Measurements from ENCODE around the gene USP36. TPM values are rescaled to one million over a fixed set of nuclear protein-coding genes. Genes with fewer than 3 reads are reported as not detected.

The USP36 gene
- total RNA-seq, 4 donors from 2014 or later: 13.2 to 38.9 (median 22.4) TPM

GRCh38 chr17:78795861-78796516 is 44.6 kb downstream of the USP36 start:
- no peak for TF ChIP-seq CTCF (IDR thresholded peaks at IDR 0.05)
- no peak for TF ChIP-seq POLR2A (IDR thresholded peaks at IDR 0.05)
- WGBS, 2 donors: 77 to 84% methylated on average over 13 to 14 of the region's 14 CpGs
- peaks cover 25 to 78% (median 35%) of the 10 kb centered on the region in 3 donors for H3K36me3 ChIP-seq
- peaks cover 10 to 39% (median 20%) of the 10 kb centered on the region in 3 donors for H3K4me1 ChIP-seq
- no peaks in the 10 kb centered on the region for H3K27me3 ChIP-seq
- intact Hi-C loops (cut with DNase I): no loop called here
- no peak for DNase-seq
- H3K27ac ChIP-seq: peak overlapping the region in 3 of 4 donors; percentile 19 to 32 (median 27)
- no peaks in the 10 kb centered on the region for H3K9me3 ChIP-seq
- H3K4me3 ChIP-seq: no peak overlapping the region

- H3K36me3 ChIP-seq: peaks cover 25 to 70% (median 35%) of the 10 kb centered on the region in 3 donors
- H3K27ac ChIP-seq: no peak overlapping the region
- DNase-seq: no peak
- intact Hi-C loops (cut with DNase I): no loop called here
- peaks cover 15 to 39% (median 30%) of the 10 kb centered on the region in 3 donors for H3K4me1 ChIP-seq
- H3K27me3 ChIP-seq: no peaks in the 10 kb centered on the region
- H3K9me3 ChIP-seq: no peaks in the 10 kb centered on the region
- no peak overlapping the region for H3K4me3 ChIP-seq
- TF ChIP-seq POLR2A (IDR thresholded peaks at IDR 0.05) (no peak), CTCF (IDR thresholded peaks at IDR 0.05) (no peak)
- 77 to 85% methylated on average over 8 to 21 of the region's 22 CpGs for WGBS, 2 donors
Observed at GRCh38 chr17:78794864-78795640, 45.6 kb downstream of the USP36 start.

- no peak for DNase-seq
- peak overlapping the region in 1 of 4 donors; percentile 13 for H3K27ac ChIP-seq
- WGBS, 2 donors: 89 to 91% methylated on average over 3 to 5 of the region's 16 CpGs
- H3K9me3 ChIP-seq: no peaks in the 10 kb centered on the region
- no peaks in the 10 kb centered on the region for H3K27me3 ChIP-seq
- H3K36me3 ChIP-seq: peaks cover 25 to 66% (median 34%) of the 10 kb centered on the region in 3 donors
- H3K4me1 ChIP-seq: peaks cover 21 to 44% (median 36%) of the 10 kb centered on the region in 3 donors
- intact Hi-C loops (cut with DNase I): no loop called here
- no peak for TF ChIP-seq POLR2A (IDR thresholded peaks at IDR 0.05)
- no peak for TF ChIP-seq CTCF (IDR thresholded peaks at IDR 0.05)
- no peak overlapping the region for H3K4me3 ChIP-seq
Observed at GRCh38 chr17:78794399-78794798, 46.2 kb downstream of the USP36 start.

- Histone ChIP-seq H3K36me3 (peaks cover 25 to 62% (median 30%) of the 10 kb centered on the region in 3 donors), H3K9me3 (no peaks in the 10 kb centered on the region), H3K4me1 (peaks cover 25 to 44% (median 41%) of the 10 kb centered on the region in 3 donors), H3K4me3 (no peak overlapping the region), H3K27me3 (no peaks in the 10 kb centered on the region), H3K27ac (peak overlapping the region in 1 of 4 donors; percentile 13)
- 86 to 89% methylated on average over 6 of the region's 6 CpGs for WGBS, 2 donors
- DNase-seq: no peak
- intact Hi-C loops (cut with DNase I): no loop called here
- no peak for TF ChIP-seq CTCF (IDR thresholded peaks at IDR 0.05)
- no peak for TF ChIP-seq POLR2A (IDR thresholded peaks at IDR 0.05)
Observed at GRCh38 chr17:78793968-78794367, 46.6 kb downstream of the USP36 start.

- peak overlapping the region in 2 of 4 donors; percentile 13 to 83 for H3K27ac ChIP-seq
- H3K36me3 ChIP-seq: peaks cover 21 to 56% (median 25%) of the 10 kb centered on the region in 3 donors
- intact Hi-C loops (cut with DNase I): no loop called here
- TF ChIP-seq CTCF (IDR thresholded peaks at IDR 0.05) (no peak), POLR2A (IDR thresholded peaks at IDR 0.05) (no peak)
- 80 to 90% methylated on average over 9 to 10 of the region's 10 CpGs for WGBS, 2 donors
- H3K27me3 ChIP-seq: no peaks in the 10 kb centered on the region
- H3K9me3 ChIP-seq: no peaks in the 10 kb centered on the region
- peaks cover 28 to 50% (median 40%) of the 10 kb centered on the region in 3 donors for H3K4me1 ChIP-seq
- DNase-seq: no peak
- H3K4me3 ChIP-seq: no peak overlapping the region
Observed at GRCh38 chr17:78793415-78793814, 47.2 kb downstream of the USP36 start.
